ENCODE results near the gene GLRA2.

DNA sequence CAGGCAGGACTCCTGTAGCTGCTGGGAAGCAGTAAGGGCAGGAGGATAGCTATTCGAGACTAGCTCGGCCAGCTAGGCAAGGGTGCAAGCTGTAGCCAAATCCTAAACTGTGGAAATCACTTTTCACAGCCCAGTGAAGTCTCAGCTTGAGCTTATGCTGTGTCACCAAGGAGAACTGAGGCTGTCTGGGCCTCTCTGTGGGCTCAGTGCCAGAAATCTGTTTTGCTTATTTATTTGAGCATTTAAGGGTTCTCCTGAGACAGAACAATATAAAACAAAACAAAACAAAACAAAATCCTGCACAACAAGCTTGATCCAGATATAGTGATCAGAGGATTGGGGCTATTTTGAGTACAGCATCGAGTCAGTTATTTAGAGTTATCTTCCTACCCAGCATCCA is 246.1 kb downstream of the GLRA2 start:
- TF ChIP-seq ZBTB7A (IDR thresholded peaks at IDR 0.05; ENCODE audit: low read depth) (no peak), CREB1 (IDR thresholded peaks at IDR 0.05; ENCODE audit: low read depth) (no peak)
- TF ChIP-seq, protein P1, sequence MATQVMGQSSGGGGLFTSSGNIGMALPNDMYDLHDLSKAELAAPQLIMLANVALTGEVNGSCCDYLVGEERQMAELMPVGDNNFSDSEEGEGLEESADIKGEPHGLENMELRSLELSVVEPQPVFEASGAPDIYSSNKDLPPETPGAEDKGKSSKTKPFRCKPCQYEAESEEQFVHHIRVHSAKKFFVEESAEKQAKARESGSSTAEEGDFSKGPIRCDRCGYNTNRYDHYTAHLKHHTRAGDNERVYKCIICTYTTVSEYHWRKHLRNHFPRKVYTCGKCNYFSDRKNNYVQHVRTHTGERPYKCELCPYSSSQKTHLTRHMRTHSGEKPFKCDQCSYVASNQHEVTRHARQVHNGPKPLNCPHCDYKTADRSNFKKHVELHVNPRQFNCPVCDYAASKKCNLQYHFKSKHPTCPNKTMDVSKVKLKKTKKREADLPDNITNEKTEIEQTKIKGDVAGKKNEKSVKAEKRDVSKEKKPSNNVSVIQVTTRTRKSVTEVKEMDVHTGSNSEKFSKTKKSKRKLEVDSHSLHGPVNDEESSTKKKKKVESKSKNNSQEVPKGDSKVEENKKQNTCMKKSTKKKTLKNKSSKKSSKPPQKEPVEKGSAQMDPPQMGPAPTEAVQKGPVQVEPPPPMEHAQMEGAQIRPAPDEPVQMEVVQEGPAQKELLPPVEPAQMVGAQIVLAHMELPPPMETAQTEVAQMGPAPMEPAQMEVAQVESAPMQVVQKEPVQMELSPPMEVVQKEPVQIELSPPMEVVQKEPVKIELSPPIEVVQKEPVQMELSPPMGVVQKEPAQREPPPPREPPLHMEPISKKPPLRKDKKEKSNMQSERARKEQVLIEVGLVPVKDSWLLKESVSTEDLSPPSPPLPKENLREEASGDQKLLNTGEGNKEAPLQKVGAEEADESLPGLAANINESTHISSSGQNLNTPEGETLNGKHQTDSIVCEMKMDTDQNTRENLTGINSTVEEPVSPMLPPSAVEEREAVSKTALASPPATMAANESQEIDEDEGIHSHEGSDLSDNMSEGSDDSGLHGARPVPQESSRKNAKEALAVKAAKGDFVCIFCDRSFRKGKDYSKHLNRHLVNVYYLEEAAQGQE (IDR thresholded peaks at IDR 0.05; ENCODE audit: low read depth): no peak

Data from Ishikawa (cell line).